Retinal pigment epithelial cell (primary cell): ENCODE results near the gene PTPRN2.

Experiments
- DNase-seq: peaks from one replicate; pipeline ENCODE4 v3.0.0-alpha.2; 2010; ENCODE audit warnings: low read depth
- H3K4me3 ChIP-seq: 2 replicates; pipeline ENCODE4 v1.5.1; 2011; ENCODE audit warnings: mild to moderate bottlenecking, low read length, control low read depth, moderate library complexity
- TF ChIP-seq, protein P1 (sequence below): conservative IDR thresholded peaks from 2 replicates; pipeline ENCODE4 v1.5.1; 2011; ENCODE audit warnings: low read depth, low read length, control low read depth, inconsistent platforms

The PTPRN2 gene

GRCh38 chr7:157674027-157674714, 913.5 kb downstream of the PTPRN2 start:
- TF ChIP-seq, protein P1, sequence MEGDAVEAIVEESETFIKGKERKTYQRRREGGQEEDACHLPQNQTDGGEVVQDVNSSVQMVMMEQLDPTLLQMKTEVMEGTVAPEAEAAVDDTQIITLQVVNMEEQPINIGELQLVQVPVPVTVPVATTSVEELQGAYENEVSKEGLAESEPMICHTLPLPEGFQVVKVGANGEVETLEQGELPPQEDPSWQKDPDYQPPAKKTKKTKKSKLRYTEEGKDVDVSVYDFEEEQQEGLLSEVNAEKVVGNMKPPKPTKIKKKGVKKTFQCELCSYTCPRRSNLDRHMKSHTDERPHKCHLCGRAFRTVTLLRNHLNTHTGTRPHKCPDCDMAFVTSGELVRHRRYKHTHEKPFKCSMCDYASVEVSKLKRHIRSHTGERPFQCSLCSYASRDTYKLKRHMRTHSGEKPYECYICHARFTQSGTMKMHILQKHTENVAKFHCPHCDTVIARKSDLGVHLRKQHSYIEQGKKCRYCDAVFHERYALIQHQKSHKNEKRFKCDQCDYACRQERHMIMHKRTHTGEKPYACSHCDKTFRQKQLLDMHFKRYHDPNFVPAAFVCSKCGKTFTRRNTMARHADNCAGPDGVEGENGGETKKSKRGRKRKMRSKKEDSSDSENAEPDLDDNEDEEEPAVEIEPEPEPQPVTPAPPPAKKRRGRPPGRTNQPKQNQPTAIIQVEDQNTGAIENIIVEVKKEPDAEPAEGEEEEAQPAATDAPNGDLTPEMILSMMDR = no peak
- H3K4me3 ChIP-seq = no peak overlapping the region
- no peak for DNase-seq

- no peak overlapping the region for H3K4me3 ChIP-seq
- no peak for DNase-seq
- TF ChIP-seq, protein P1 = no peak
These were observed 914.0 kb downstream of the PTPRN2 start for GRCh38 chr7:157673573-157673972.

DNA sequence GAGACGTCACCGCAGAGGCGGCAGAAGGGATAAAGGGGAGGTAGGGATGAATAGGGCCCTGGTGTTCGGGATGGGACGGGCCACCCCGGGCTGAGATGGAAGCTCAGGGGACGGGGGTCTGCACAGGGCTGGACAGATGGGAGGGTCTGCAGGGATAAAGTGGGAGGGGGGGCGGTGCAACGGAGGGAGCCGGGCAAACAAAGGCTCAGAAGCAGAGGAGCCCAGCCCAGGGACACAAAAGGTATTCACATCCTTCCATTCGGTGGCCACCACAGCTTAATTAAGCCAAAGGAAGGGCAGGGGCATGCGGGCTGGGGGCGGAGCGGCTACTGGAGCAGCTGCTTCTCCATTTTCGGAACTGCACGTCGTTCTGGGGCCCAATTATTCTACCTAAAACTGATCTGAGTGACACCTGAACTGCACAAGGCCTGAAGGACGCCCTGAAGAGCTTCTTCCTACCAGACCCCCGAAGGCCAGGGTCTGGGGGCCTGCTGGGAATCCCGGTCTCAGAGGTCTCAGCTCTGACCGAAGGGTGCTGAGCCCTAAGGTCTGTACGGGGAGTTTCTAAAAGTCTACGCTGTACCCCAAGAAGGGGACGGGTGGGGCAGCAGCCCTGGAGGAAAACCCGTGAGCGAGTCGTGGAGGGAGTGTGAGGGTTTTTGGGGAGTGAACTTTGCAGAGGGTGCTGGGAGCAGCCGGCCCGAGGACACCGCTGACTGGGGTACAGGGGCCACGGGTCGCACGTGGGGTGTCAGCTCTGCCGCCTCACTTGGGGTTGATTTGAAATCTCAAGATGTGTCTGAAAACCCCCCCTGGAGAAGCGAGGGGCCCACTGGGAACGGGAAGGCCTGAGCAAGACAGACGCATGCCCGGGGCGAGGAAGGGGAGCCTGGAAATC, 916.0 kb downstream of the PTPRN2 start:
- DNase-seq = no peak
- TF ChIP-seq, protein P1 = no peak
- no peak overlapping the region for H3K4me3 ChIP-seq

- H3K4me3 ChIP-seq = no peak overlapping the region
- TF ChIP-seq, protein P1 = no peak
- no peak for DNase-seq
These were observed 916.9 kb downstream of the PTPRN2 start for GRCh38 chr7:157670490-157671357.

GRCh38 chr7:157669768-157670351, 917.8 kb downstream of the PTPRN2 start:
- TF ChIP-seq, protein P1 = no peak
- H3K4me3 ChIP-seq = no peak overlapping the region
- no peak for DNase-seq

- no peak for DNase-seq
- no peak overlapping the region for H3K4me3 ChIP-seq
- TF ChIP-seq, protein P1 = no peak
These were observed 918.5 kb downstream of the PTPRN2 start for GRCh38 chr7:157668884-157669767.
